K562 (cell line): Measurements from ENCODE around the gene POLR3G.

Experiments
- FOXJ3 ChIP-seq: sonication (generic); formaldehyde crosslinking; IDR thresholded peaks from 2 replicates; pipeline ENCODE4 v1.4.0; 2020; ENCODE audit warnings: mild to moderate bottlenecking, missing genetic modification reagents
- PTBP1 ChIP-seq: fragments of 200-400 bp; formaldehyde crosslinking; IDR thresholded peaks from 2 replicates; pipeline ENCODE4 v1.6.1; 2017; ENCODE audit warnings: low read depth, low read length
- SREBF1 ChIP-seq: fragments of 150-350 bp; IDR thresholded peaks from 2 replicates; pipeline ENCODE4 v1.6.1; 2014; ENCODE audit warnings: antibody characterized with exemption, low read depth, low read length, borderline replicate concordance
- TCF3 ChIP-seq: sonication (generic); formaldehyde crosslinking; IDR thresholded peaks from 2 replicates; pipeline ENCODE4 v1.4.0; 2020; ENCODE audit warnings: mild to moderate bottlenecking, missing genetic modification reagents
- TF ChIP-seq, protein P1 (sequence below), 3 experiments: IDR thresholded peaks in 2 of 3; conservative IDR thresholded peaks in 1 of 3; 2 replicates each; pipeline ENCODE4 v1.5.1; 2011 to 2012; ENCODE audit warnings: low read length in 3 of 3, mild to moderate bottlenecking in 3 of 3, control low read depth in 2 of 3, improper control_type of control experiment in 1 of 3, inconsistent platforms in 1 of 3, low read depth in 1 of 3, mixed read lengths in 1 of 3, moderate library complexity in 1 of 3; ENCODE audit not compliant: insufficient read depth in 2 of 3
- TF ChIP-seq, protein P2 (sequence below), 2 experiments: fragments of 200-800 bp in 1 of 2; sonication (Bioruptor generic) in 1 of 2; sonication (generic) in 1 of 2; formaldehyde crosslinking in 1 of 2; IDR thresholded peaks in 1 of 2; conservative IDR thresholded peaks in 1 of 2; 2 replicates each; pipeline versions ENCODE4 v1.5.0 to v1.6.1; 2016 to 2020; ENCODE audit warnings: missing compliant biosample characterization in 1 of 2, missing genetic modification characterization in 1 of 2, missing genetic modification reagents in 1 of 2

DNA sequence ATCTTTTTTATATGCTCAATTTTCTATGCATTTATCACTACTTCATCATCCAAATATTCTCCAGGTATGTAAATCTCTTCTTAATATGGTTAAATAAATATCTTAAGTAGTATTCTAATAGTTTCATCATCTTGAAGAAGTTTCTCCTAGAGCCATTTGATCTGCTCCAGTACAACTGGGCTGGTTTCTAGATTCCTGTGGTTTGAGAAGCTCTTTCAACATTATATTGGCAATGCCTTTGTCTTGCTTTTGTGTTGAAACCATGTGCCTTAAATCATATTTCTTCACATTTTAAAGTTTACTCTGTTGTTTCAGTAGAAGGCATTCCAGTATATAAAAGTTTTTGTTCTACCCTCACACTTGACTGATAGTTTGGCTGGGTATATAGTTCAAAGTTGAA, 27.7 kb upstream of the POLR3G start:
- TF ChIP-seq PTBP1: no peak
- TF ChIP-seq, protein P1, sequence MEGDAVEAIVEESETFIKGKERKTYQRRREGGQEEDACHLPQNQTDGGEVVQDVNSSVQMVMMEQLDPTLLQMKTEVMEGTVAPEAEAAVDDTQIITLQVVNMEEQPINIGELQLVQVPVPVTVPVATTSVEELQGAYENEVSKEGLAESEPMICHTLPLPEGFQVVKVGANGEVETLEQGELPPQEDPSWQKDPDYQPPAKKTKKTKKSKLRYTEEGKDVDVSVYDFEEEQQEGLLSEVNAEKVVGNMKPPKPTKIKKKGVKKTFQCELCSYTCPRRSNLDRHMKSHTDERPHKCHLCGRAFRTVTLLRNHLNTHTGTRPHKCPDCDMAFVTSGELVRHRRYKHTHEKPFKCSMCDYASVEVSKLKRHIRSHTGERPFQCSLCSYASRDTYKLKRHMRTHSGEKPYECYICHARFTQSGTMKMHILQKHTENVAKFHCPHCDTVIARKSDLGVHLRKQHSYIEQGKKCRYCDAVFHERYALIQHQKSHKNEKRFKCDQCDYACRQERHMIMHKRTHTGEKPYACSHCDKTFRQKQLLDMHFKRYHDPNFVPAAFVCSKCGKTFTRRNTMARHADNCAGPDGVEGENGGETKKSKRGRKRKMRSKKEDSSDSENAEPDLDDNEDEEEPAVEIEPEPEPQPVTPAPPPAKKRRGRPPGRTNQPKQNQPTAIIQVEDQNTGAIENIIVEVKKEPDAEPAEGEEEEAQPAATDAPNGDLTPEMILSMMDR (IDR thresholded peaks at IDR 0.05 in 2 of 3, conservative IDR thresholded peaks at IDR 0.05 in 1 of 3; ENCODE audit: insufficient read depth in 2 of 3, low read depth in 1 of 3, low read length in 3 of 3): no peak
- no peak for TF ChIP-seq TCF3 (CRISPR knock-in tag)
- TF ChIP-seq FOXJ3 (CRISPR knock-in tag): no peak
- no peak for TF ChIP-seq SREBF1
- TF ChIP-seq, protein P2, sequence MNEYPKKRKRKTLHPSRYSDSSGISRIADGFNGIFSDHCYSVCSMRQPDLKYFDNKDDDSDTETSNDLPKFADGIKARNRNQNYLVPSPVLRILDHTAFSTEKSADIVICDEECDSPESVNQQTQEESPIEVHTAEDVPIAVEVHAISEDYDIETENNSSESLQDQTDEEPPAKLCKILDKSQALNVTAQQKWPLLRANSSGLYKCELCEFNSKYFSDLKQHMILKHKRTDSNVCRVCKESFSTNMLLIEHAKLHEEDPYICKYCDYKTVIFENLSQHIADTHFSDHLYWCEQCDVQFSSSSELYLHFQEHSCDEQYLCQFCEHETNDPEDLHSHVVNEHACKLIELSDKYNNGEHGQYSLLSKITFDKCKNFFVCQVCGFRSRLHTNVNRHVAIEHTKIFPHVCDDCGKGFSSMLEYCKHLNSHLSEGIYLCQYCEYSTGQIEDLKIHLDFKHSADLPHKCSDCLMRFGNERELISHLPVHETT (CRISPR knock-in tag; conservative IDR thresholded peaks at IDR 0.05 in 1 of 2, IDR thresholded peaks at IDR 0.05 in 1 of 2): no peak
